AG09319 (cell line): Measurements from ENCODE around the gene UBAC1.

Experiments
- DNase-seq: peaks from one replicate; pipeline ENCODE4 v3.0.0-alpha.2; 2010; ENCODE audit warnings: low read depth; ENCODE audit errors: extremely low read depth
- CTCF ChIP-seq: IDR thresholded peaks from 2 replicates; pipeline ENCODE4 v1.5.1; 2011; ENCODE audit warnings: low read depth, mild to moderate bottlenecking, inconsistent platforms, low read length, moderate library complexity

Gene UBAC1

GRCh38 chr9:135941288-135941995 lies 19.7 kb downstream of the UBAC1 start:
- TF ChIP-seq CTCF = no peak
- DNase-seq = no peak

GRCh38 chr9:135939351-135940265 lies 21.6 kb downstream of the UBAC1 start:
- no peak for TF ChIP-seq CTCF
- no peak for DNase-seq

GRCh38 chr9:135937521-135938489 lies 23.4 kb downstream of the UBAC1 start:
- TF ChIP-seq CTCF = no peak

GRCh38 chr9:135933114-135933513 lies 28.1 kb downstream of the UBAC1 start:
- DNase-seq = no peak
- TF ChIP-seq CTCF = no peak

More at GRCh38 chr9:135937521-135938489, 23.4 kb downstream of the UBAC1 start:
- DNase-seq = no peak

GRCh38 chr9:135932656-135933055 lies 28.5 kb downstream of the UBAC1 start:
- no peak for DNase-seq
- no peak for TF ChIP-seq CTCF

- no peak for TF ChIP-seq CTCF
- no peak for DNase-seq
Measured at GRCh38 chr9:135931349-135931820, 29.8 kb downstream of the UBAC1 start.
